Activated CD4-positive, alpha-beta T cell treated with anti-CD3 and anti-CD28 coated beads, Interleukin-2, amount 50 U/mL, for 16 hours (primary cell): ENCODE results near the gene PAFAH2.
"Not testable (repeated sequence)": the region's sequence is repeated elsewhere in the genome, so short reads cannot be mapped to it uniquely, and the experiment has no call there.

ENCODE experiments used
- DNase-seq: peaks from one replicate; pipeline ENCODE4 v3.0.0-alpha.2; 2020

Gene PAFAH2

DNA sequence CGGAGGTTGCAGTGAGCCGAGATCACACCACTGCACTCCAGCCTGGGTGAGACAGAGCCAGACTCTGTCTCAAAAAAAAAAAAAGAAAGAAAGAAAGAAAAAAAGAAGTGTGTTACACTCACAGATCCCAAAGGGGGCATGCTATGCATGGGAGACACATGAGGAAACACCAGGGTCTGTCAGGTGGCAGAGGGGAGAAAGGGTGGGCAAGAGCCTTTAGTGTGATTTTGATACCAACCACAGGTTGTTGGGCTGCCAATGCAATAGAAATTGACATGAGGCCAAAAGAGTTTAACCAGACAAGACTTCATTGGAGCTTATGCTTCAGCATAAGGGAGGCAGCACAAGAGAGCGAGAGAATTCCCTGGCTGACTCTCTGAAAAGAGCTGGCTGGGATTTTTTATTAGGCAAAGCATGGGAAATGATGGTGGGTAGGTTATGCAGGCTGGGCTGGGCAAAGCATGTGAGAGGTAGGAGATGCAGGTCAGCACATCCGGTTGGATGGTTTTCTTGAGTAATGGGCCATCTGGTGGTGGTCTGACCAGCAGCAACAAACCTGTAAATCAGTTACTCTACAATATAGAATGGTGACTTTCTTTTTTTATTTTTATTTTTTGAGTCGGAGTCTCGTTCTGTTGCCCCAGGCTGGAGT lies 12.1 kb upstream of the PAFAH2 start:
- DNase-seq, result no peak

- DNase-seq, result no peak
Observed at GRCh38 chr1:26006710-26007109, 8.8 kb upstream of the PAFAH2 start.

- no peak for DNase-seq
Observed at GRCh38 chr1:26005434-26006105, 7.7 kb upstream of the PAFAH2 start.

DNA sequence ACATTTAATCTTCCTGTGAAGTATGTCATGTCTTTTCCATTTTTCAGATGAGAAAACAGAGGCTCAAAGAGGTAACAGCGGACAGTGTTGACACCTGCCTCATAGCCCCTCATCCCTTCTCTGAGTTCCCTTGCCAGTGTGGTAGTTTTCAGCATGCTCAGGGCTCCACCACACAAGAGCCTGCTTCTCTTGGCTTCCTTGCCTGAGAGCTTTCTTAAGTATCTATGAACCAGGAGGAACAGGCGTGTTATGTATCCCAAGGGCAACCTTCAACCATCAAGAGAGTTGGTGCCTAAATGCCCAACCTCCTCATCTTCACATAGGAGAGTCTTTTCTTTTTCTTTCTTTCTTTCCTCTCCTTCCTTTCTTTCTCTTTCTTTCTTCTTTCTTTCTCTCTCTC lies 5.9 kb upstream of the PAFAH2 start:
- no peak for DNase-seq

DNA sequence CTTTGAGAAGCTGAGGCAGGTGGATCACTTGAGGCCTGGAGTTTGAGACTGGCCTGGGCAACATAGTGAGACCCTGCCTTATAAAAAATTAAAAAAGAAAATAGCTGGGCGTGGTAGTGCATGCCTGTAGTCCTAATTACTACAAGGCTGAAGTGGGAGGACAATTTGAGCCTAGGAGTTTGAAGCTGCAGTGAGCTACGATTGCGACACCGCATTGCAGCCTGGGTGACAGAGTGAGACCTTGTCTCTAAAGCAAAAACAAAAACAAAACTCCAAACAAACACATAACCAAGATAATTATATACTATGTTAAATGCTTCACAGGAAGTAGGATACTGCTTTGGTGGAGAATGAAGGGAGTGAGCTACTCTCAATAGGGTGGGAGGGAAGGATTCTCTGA lies 5.4 kb upstream of the PAFAH2 start:
- DNase-seq, result no peak

DNA sequence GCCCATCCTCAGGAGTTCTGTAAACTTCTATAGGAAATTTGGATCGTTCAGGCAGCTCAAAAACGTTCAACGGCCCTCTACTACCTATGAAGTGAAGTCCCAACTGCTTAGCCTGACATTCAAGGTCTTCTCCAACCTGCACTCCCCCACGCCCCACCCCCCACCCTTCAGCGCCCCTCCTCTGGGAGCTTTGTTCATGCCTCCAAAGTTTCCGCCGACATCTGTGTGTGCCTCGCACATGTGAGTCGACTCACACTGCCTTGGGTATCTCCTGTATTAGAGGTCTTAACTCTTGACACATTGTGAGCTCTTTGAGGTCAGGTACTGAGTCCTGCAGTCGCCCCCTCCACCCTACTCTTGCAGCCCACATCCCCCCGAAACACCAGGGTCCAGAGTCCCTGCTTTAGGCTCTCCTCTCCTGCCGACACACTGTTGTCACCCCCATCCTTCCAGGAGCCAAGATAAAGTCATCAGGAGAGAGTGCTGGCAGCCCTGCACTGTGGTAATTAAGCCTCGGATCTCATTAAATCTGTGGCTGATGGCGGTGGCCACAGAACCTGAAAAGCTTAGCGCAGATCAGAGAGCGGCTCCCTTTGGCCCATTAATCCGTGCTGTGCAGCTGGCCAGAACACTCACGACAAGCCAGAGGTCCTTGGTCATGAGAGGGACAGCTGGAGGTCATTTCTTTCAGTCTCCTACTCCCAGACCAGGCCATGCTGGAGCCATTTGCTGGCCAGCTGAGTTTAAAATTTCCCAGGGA lies 1.4 kb upstream of the PAFAH2 start:
- DNase-seq, result no peak

DNA sequence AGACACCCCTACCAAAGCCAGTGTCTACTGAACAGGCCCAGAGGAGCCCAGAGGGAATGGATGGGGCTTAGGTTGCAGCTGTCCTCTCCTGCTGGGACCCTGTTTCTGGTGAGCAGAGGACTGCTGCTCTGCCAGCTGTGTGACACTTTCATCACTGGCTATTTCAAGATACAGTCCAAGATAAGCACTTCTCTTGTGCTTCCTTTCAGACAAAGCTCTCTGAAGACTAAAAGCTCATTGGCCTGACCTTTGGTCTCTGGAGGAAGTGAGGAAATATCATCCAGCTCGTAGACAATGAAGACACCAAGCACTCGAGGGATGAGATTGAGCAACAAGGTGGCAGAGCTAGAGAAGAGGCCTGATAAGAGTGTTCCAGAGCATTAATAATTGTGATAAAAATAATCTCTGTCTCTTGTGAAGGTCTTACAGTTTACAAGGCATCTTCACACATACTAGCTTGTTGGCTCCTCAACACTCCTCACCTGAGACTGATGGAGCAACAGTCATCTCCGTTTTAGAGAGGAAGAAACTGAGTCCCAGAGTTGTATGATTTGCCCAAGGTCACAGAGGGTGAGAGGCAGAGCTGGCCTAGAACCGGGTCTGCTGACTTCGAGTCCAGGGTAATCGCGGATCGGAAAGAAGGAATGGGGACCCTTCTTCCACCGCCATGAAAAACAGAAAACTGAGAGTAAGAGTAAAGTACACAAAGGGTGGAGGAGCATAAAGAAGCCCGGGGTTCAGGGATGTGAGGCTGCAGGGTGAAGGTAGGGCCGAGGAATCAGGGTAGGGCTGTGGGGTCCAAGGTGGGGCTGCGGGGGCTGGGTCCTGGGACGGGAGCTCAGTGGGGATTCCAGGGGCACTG lies 666 bp downstream of the PAFAH2 start:
- DNase-seq, result peak; percentile 54

DNA sequence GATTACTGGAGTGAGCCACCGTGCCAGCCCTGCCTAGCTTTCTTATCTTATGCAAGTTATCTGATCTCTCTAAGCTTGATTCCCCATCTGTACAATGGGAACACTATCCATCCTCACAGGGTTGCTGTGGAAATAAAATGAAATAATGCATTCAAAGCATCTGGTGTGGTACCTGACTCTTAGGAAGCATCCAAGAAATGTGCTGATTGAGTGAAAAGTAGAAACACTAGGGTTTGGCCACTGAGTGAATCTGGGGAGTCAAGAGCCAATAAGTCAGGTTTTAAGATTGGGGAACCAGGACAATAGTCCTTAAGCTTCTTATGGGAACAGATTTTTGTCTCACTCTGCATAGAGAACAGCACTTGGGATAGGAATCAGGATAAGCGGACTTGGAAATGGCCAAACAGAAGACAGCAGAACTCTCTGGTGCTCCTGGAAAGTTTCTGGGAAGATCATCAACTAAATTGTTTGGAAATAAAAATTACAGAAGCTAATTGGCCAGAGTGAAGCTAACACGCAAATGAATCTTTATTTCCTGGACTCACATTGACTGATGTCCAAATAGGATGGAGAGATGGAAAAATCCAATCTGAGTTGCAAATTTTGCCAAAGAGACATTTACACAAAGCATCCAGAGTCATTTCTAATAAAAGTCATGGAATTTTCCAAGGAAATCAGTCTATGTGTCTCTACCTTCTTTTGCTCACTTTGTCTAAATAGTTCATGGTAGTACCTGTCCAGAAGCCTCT lies 3.3 kb downstream of the PAFAH2 start:
- no peak for DNase-seq

DNA sequence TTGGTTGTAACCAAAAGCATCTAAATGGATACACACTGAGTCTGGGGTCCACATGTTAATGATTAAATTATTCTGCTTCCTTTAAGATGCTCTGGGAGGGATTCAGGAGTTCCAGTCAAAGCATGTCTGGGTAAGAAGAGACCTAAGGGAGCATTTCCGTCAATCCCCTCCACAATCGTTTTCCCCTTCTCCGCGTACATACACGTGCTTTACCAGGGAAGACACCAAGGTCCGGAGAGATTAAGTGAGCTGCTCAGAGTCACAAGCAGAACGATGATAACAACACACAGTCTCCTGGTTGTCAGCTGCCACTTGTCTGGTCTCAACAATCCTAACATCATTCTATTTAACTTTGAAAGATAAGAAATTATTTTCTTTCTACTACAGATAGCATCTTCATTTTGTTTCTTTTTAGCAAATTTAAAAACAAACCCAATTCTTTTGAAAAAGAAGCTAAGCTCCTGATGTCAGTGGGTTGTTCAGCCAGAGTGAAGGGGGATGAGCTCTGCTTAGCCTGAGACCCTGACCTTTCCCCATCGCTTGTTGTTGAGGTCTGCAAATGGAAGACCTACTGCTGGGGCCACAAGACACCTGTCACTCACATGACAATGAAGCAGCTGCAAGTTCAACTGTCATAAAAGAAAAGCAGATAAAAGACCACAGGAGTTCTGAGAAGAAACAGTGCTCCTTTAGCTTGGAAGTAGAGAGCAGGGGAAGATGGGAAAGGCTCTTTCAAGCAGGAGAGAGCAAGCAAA lies 4.5 kb downstream of the PAFAH2 start:
- DNase-seq, result no peak

GRCh38 chr1:25992689-25993171 lies 5.1 kb downstream of the PAFAH2 start:
- no peak for DNase-seq

DNA sequence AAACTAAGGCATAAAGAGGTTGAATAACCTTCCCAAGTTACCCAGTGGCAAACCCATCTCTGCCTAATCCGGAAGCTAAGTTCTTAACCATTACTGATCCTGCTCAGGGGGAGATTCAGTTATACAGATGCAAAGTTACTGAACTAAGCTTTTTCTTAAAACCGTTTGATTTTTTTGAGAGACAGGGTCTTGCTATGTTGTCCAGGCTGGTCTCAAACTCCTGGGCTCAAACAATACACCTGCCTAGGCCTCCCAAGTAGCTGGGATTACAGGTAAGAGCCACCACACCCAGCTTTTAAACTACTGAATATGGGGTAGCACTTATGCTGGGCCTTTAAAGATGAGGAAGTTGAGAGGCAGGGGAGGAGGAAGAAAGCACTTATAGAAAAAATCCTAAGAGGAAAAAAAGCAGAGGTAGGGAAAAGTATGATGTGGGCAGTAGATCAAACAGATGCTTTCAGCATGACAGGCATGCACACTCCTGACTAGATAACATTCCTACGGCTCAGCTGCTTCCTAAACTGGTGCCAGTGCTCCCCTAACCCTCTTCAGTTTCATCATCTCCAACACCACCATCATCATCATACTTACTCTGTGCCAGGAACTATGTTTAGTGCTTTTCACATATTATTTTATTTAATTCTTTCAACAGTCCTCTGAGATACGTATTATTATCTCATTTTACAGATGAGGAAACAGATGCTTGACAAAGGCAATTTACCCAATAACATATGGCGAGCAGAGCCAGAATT lies 5.8 kb downstream of the PAFAH2 start:
- DNase-seq, result no peak

- peak; percentile 53 for DNase-seq
Observed at GRCh38 chr1:25990702-25991395, 7.0 kb downstream of the PAFAH2 start.

DNA sequence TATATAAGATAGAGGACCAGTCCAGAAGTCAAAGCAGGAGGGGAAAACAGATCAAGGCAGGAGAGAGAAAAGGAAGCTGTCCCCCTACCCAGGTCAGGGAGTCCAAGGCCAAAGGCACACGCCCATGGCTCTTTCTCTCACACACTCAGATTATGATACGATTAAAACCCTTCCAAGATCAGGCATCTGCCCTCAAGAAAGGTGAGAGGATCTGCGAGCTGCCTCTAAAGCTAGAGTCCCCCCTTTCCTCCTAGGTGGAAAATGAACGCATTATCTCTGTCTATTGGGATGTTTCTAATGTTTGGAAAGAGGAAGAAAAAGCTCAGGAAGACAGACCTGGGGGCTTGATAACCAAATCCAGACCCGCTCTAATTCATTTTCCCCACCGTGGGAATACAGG lies 7.6 kb downstream of the PAFAH2 start:
- no peak for DNase-seq

GRCh38 chr1:25989440-25990234 lies 8.2 kb downstream of the PAFAH2 start:
- DNase-seq, result no peak

GRCh38 chr1:25987951-25988350 lies 9.9 kb downstream of the PAFAH2 start:
- no peak for DNase-seq

DNA sequence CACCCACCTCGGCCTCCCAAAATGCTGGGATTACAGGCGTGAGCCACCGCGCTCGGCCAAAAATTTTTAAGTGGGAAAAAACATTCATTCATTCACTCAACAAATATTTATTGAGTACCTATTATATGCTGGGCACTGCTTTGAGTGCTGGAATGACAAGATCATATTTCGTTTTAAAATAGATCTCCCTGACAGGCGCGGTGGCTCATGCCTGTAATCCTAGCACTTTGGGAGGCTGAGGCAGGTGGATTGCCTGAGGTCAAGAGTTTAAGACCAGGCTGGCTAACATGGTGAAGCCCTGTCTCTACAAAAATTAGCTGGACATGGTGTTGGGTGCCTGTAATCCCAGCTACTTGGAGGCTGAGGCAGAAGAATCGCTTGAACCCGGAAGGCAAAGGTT lies 11.1 kb downstream of the PAFAH2 start:
- DNase-seq, result not testable (repeated sequence)

- DNase-seq, result no peak
Observed at GRCh38 chr1:25985670-25986069, 12.2 kb downstream of the PAFAH2 start.

- DNase-seq, result no peak
Observed at GRCh38 chr1:25985171-25985570, 12.7 kb downstream of the PAFAH2 start.

GRCh38 chr1:25979210-25979609 lies 18.7 kb downstream of the PAFAH2 start:
- no peak for DNase-seq
